C4-2B (cell line): ENCODE data around the gene CCSER1.
"Not testable (repeated sequence)": the region's sequence is repeated elsewhere in the genome, so short reads cannot be mapped to it uniquely, and the experiment has no call there.

ENCODE experiments used
- H3K27ac ChIP-seq: fragments of 450-650 bp; 2 replicates; pipeline ENCODE4 v1.5.1; 2017
- ZFX ChIP-seq: fragments of 450-650 bp; IDR thresholded peaks from 2 replicates; pipeline ENCODE4 v1.6.1; 2017
- TF ChIP-seq, protein P1 (sequence below): fragments of 450-650 bp; conservative IDR thresholded peaks from 2 replicates; pipeline ENCODE4 v1.5.1; 2017; ENCODE audit warnings: mild to moderate bottlenecking

The CCSER1 gene

DNA sequence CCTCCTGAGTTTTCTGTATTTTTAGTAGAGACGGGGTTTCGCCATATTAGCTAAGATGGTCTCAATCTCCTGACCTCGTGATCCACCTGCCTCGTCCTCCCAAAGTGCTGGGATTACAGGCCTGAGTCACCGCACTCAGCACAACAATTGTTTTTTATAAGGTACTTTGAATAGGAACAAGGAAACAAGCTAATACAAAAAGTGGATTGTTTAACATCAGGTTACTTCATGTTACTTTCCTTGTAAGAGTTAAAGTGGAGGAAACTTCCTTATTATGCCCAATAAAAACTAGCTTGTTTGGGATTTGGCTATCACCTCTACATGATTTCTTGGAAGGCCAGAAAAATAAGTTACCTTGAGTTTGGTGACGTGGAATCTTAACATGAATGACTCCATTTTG, 698.7 kb downstream of the CCSER1 start:
- no peak overlapping the region for H3K27ac ChIP-seq
- no peak for TF ChIP-seq ZFX
- TF ChIP-seq, protein P1, sequence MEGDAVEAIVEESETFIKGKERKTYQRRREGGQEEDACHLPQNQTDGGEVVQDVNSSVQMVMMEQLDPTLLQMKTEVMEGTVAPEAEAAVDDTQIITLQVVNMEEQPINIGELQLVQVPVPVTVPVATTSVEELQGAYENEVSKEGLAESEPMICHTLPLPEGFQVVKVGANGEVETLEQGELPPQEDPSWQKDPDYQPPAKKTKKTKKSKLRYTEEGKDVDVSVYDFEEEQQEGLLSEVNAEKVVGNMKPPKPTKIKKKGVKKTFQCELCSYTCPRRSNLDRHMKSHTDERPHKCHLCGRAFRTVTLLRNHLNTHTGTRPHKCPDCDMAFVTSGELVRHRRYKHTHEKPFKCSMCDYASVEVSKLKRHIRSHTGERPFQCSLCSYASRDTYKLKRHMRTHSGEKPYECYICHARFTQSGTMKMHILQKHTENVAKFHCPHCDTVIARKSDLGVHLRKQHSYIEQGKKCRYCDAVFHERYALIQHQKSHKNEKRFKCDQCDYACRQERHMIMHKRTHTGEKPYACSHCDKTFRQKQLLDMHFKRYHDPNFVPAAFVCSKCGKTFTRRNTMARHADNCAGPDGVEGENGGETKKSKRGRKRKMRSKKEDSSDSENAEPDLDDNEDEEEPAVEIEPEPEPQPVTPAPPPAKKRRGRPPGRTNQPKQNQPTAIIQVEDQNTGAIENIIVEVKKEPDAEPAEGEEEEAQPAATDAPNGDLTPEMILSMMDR = no peak

DNA sequence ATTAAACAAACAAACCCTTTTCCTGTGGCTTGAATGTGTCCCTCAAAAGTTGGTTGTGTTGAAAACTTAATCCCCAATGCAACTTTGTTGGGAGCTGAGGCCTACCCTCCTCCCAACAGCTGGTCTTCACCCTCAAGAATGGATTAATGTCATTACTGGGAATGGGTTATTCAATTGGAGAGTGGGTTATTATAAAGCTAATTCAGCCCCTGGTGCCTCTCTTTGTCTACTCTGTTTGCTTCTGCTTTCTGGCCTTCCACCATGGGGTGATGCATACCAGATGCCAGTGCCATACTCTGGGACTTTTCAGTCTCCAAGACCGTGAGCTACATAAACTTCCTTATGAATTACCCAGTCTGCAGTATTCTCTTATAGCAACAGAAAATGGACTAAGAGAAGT, 706.5 kb downstream of the CCSER1 start:
- H3K27ac ChIP-seq = no peak overlapping the region
- TF ChIP-seq, protein P1 = no peak
- TF ChIP-seq ZFX = no peak

DNA sequence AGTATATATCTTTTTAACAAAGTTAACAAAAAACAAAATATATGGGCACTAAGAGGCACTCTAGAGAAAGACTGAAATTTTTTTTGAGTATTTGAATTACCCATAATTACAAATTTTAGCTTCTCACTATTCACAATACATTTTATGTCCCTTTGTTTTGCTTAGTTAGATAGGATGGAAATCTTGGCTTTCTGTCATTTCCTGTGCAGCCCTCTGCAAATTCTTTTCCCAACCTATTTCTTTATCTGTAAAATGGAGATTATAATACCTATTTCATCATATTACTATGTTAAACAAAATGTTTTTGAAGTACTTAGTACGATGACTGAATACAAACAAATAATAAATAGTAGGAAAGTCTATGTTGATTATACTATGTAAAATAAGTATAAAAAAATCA, 710.0 kb downstream of the CCSER1 start:
- TF ChIP-seq, protein P1 = no peak
- no peak for TF ChIP-seq ZFX
- no peak overlapping the region for H3K27ac ChIP-seq

DNA sequence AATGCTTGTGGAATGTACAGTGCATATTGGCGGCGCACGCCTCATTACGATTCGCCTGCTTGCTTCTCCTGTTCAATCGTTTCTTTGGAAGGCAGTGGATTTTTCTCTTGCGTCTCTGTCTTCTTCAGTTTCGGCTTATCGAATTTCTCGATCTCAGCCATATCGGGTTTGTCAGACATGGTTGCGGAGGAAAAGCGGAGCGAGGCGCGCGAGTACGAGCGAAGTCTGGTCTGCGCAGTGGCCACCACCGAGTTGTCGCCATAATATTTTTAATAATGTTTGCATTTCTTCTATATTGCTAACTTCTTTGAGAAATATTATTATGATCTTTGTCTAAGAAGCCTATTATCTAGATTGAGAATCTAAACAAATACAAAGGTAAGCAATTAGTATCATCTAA, 711.7 kb downstream of the CCSER1 start:
- not testable (repeated sequence) for H3K27ac ChIP-seq

DNA sequence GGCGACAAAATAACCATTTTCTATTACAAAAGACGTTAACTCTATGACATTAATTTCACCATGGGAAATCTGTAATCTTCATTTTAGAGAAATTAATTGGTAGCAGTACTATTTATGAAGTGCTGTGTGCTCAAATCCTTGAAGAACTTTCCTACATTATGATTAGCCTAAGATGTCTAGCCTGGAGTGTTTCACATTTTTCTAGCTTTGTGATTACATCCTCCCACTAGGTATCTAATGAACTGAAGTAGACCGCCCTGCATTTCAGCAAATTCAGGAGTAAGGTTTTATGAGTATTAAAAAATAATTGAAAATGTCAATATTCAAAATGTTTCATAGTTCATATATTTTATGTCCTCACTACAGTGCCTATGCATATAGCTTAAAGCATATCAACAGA, 713.1 kb downstream of the CCSER1 start:
- TF ChIP-seq, protein P1 = no peak
- no peak for TF ChIP-seq ZFX
- H3K27ac ChIP-seq = no peak overlapping the region

DNA sequence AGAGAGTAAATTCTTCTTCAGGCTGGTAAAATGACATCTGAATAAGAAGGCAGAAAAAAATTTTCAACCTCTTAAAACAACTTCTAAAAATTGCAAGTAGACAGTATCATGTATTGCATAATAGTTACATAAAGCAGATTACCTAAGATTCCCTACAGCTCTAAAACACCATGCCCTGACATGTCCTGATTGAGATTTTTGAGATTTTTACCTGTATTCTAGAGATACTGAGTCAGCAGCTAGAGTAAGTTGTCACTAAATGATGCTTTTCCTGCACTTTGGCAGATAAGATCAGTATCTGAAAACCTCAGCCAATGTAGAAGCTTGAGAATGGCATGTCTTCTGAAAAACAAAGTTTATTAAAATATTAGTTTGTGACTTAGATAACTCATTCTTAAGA, 713.6 kb downstream of the CCSER1 start:
- TF ChIP-seq ZFX = no peak
- TF ChIP-seq, protein P1 = no peak

DNA sequence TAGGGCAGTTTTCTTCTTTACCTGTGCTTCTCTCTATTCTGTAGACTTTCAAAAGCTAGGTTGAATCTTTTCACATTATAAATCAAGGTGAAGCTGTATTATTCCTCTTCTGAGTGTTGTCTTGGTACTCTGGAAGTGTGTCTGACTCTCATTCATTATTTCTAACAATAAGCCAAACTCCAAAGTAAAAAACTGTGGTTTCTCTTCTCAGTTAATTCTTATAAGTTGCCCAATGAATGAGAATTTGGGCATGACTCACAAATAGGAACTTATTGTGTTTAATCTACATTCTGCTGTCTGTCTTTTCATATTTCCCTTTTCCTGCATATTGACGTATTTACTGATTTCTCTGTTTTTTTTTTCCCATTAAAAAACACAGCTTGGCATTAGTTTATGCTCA, 714.5 kb downstream of the CCSER1 start:
- TF ChIP-seq, protein P1 = no peak
- TF ChIP-seq ZFX = no peak
- H3K27ac ChIP-seq = no peak overlapping the region

More for the DNA sequence above, 713.6 kb downstream of the CCSER1 start:
- no peak overlapping the region for H3K27ac ChIP-seq

DNA sequence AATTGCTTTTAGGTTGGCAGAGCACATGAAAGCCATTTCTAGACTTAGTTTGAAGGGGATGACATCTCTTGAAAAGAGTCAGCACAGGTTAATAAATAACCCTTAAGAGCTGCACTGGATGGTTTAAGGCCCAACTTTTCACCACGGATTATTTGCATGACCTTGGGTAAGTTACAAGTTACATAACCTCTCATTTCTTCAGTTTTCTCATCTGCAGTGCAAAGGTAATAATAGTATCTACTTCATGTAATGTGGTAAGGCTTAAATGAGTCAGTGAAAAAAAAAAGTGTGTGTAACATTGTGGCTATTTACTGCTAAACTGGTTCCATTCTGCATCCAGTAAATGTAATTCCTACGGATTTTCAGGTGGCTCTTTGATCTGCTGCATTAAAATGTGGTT, 715.8 kb downstream of the CCSER1 start:
- no peak overlapping the region for H3K27ac ChIP-seq
- TF ChIP-seq, protein P1 = no peak
- TF ChIP-seq ZFX = no peak
